NB4 (cell line): ENCODE measurements around the gene CORO2A.

ENCODE experiments used
- DNase-seq: peaks from one replicate; pipeline ENCODE4 v3.0.0; 2010; ENCODE audit warnings: low read depth
- H3K4me3 ChIP-seq: one replicate; pipeline ENCODE4 v1.5.1; 2011; ENCODE audit warnings: mild to moderate bottlenecking, low read depth, low read length, moderate library complexity
- CTCF ChIP-seq: IDR thresholded peaks from one replicate; pipeline ENCODE4 v1.5.1; 2012; ENCODE audit warnings: low read depth, low read length
- MAX ChIP-seq: IDR thresholded peaks from 2 replicates; pipeline ENCODE4 v1.6.1; 2011; ENCODE audit warnings: low read depth, low read length
- MYC ChIP-seq: IDR thresholded peaks from 2 replicates; pipeline ENCODE4 v1.6.1; 2011; ENCODE audit warnings: low read depth, low read length
- POLR2A ChIP-seq: IDR thresholded peaks from 2 replicates; pipeline ENCODE4 v1.6.1; 2011; ENCODE audit warnings: mild to moderate bottlenecking; ENCODE audit not compliant: insufficient read length; ENCODE audit errors: extremely low read depth

The CORO2A gene

GRCh38 chr9:98085944-98086343 lies 106.5 kb downstream of the CORO2A start:
- no peak for TF ChIP-seq POLR2A
- no peak for TF ChIP-seq MYC
- no peak overlapping the region for H3K4me3 ChIP-seq
- DNase-seq, result peak; percentile 36

- H3K4me3 ChIP-seq, result no peak overlapping the region
- DNase-seq, result no peak
- TF ChIP-seq MYC, result no peak
- no peak for TF ChIP-seq MAX
- TF ChIP-seq CTCF, result no peak
- TF ChIP-seq POLR2A, result no peak
Measured at GRCh38 chr9:98085058-98085457, 107.4 kb downstream of the CORO2A start.

GRCh38 chr9:98084396-98084795 lies 108.0 kb downstream of the CORO2A start:
- no peak for TF ChIP-seq CTCF
- no peak for TF ChIP-seq POLR2A
- TF ChIP-seq MYC, result no peak
- no peak for TF ChIP-seq MAX
- H3K4me3 ChIP-seq, result no peak overlapping the region
- no peak for DNase-seq

- H3K4me3 ChIP-seq, result no peak overlapping the region
- no peak for TF ChIP-seq MAX
- no peak for TF ChIP-seq POLR2A
- TF ChIP-seq MYC, result no peak
- TF ChIP-seq CTCF, result no peak
- no peak for DNase-seq
Measured at GRCh38 chr9:98083566-98084183, 108.8 kb downstream of the CORO2A start.

- TF ChIP-seq CTCF (no peak), MAX (no peak), MYC (no peak), POLR2A (no peak)
- no peak overlapping the region for H3K4me3 ChIP-seq
- DNase-seq, result no peak
Measured at GRCh38 chr9:98083061-98083501, 109.4 kb downstream of the CORO2A start.

- H3K4me3 ChIP-seq, result no peak overlapping the region
- TF ChIP-seq MAX (no peak), POLR2A (no peak), MYC (no peak), CTCF (no peak)
- DNase-seq, result peak; percentile 36
Measured at GRCh38 chr9:98081477-98082219, 110.8 kb downstream of the CORO2A start.
